ENCODE results near the gene MMP10.

MMP10 gene

DNA sequence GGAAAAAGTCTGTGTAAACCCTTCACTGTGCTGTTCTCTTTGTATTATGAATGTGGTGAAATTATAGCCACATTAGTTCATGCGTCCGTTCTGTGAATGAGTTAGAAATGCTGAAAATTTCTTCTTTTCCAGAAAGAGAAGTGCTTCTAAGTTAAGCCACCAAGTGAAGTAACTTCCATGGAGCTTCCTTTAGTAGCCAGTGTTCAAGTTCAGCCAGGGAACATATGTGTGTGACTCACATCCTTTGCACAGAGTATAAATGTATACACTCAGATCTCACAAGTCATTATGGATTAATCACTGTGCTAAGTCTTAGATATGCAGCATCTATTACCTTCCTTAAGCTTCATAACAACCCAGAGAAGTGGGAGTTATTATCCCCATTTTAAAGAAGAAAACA lies 52.5 kb downstream of the MMP10 start:
- peak; percentile 9 for DNase-seq (ENCODE audit: low spot score)

DNA sequence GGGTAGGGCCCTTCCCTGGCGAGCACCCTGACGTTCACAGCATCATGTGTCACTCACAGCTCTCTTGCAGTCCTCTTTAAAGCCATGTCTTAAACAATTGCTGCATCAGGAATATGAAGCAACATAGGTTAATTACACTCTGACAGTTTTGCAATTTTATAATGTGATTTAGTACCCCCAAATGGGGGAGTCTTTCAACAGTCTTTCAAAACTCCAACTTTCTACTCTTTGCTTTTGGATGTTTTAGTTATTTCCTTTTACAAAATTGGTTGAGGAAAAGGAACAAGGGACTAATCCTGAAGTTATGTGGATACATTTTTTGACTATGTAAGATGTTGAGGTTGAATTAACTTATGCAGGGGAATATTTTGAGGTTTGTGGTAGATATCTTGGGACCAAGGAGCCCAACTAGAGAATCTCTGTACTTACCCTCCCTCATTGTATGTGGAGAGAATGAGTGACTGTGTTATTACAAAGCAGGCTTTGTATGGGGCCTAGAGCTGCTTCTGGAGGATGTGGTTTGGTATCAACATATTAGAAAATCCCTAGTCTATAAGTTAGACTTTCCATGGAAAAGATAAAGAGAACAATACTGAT lies 55.4 kb downstream of the MMP10 start, which contains the start of gene MMP8:
TSS of gene MMP8 (minus strand) at position 51 of the 597 bp plus-strand sequence. CDS start 99 bp downstream, outside the sequence.
- DNase-seq (ENCODE audit: low spot score): peak; percentile 70

DNA sequence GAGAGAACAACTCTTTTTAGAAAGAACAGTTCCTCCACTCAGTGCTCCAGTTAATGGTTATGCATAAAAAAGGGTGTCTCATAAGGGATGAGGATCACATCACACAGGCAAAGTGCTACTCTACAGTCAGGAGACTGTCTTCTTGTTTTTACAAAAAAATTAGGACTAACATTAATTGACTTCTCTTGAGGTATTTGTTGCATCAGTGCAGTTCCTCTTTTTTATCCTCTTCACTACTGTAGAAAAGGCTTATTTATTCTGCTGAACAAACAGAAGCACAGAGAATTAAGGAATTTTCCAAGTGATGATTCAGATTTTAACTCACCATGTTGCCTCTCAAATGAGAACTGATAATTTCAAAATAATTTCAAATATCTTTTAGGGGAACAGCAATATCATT lies 57.6 kb downstream of the MMP10 start:
- no peak for DNase-seq (ENCODE audit: low spot score)
